Adrenal gland (tissue), 5 donors: Measurements from ENCODE around the gene ROR2.
"Not testable (repeated sequence)": the region's sequence is repeated elsewhere in the genome, so short reads cannot be mapped to it uniquely, and the experiment has no call there.

Experiments used
- POLR2A ChIP-seq, 2 donors: fragments of 450-650 bp; IDR thresholded peaks; one replicate each; pipeline ENCODE4 v1.6.1; 2017; ENCODE audit warnings: antibody characterized with exemption in 2 of 2, mild to moderate bottlenecking in 2 of 2, moderate library complexity in 1 of 2
- TF ChIP-seq, protein P1 (sequence below), 6 experiments: fragments of 450-650 bp in 4 of 6; fragments of 200-600 bp in 2 of 6; sonication (generic) in 1 of 6; IDR thresholded peaks; 1 replicate in 5 of 6; 2 replicates in 1 of 6; pipeline versions ENCODE4 v1.5.1 to v1.8.0; 2016 to 2021; ENCODE audit warnings: antibody characterized with exemption in 6 of 6, mild to moderate bottlenecking in 2 of 6, moderate library complexity in 1 of 6
- donor health status: DM: no; HTN: no; CAD: no.

DNA sequence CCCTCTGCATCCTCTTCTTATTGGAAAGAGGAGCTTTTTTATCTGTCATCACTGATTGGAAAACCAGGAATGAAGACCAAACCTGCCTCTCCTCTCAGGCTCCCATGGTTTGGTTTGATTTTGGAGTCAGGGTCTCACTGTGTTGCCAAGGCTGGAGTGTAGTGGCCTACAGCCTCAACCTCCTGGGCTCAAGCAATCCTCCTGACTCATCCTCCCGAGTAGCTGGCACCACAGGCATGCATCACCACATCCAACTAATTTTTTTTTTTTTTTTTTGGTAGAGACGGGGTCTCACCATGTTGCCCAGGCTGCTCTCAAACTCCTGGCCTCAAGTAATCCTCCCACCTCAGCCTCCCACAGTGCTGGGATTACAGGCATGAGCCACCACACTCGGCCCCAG, 40.8 kb downstream of the ROR2 start:
- TF ChIP-seq, protein P1, sequence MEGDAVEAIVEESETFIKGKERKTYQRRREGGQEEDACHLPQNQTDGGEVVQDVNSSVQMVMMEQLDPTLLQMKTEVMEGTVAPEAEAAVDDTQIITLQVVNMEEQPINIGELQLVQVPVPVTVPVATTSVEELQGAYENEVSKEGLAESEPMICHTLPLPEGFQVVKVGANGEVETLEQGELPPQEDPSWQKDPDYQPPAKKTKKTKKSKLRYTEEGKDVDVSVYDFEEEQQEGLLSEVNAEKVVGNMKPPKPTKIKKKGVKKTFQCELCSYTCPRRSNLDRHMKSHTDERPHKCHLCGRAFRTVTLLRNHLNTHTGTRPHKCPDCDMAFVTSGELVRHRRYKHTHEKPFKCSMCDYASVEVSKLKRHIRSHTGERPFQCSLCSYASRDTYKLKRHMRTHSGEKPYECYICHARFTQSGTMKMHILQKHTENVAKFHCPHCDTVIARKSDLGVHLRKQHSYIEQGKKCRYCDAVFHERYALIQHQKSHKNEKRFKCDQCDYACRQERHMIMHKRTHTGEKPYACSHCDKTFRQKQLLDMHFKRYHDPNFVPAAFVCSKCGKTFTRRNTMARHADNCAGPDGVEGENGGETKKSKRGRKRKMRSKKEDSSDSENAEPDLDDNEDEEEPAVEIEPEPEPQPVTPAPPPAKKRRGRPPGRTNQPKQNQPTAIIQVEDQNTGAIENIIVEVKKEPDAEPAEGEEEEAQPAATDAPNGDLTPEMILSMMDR (IDR thresholded peaks at IDR 0.05): not testable (repeated sequence)
- not testable (repeated sequence) for TF ChIP-seq POLR2A (IDR thresholded peaks at IDR 0.05)
